Measurements from ENCODE around the gene NPEPPS.
"Not testable (repeated sequence)": the region's sequence is repeated elsewhere in the genome, so short reads cannot be mapped to it uniquely, and the experiment has no call there.

NPEPPS gene

GRCh38 chr17:47567261-47567660, 36.4 kb downstream of the NPEPPS start:
- not testable (repeated sequence) for DNase-seq

DNA sequence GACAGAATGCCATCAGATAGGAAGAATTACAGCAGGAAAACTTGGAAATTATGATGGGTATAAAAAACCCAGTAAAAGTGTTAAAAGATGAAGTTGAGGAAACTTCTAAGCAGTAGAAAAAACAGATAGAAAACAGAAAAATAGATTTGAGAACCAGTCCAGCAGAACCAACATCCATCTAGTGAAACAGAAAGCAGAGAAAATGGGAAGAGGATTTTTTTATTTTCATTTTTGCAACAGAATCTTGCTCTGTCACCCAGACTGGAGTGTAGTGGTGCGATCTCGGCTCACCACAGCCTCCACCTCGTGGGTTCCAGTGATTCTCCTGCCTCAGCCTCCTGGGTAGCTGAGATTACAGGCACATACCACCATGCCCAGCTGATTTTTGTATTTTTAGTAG, 41.7 kb downstream of the NPEPPS start:
- not testable (repeated sequence) for DNase-seq

GRCh38 chr17:47582416-47582815, 51.5 kb downstream of the NPEPPS start:
- DNase-seq, result not testable (repeated sequence)

- not testable (repeated sequence) for DNase-seq
Measured at GRCh38 chr17:47586378-47587055, 55.6 kb downstream of the NPEPPS start.

GRCh38 chr17:47593522-47593921, 62.6 kb downstream of the NPEPPS start:
- not testable (repeated sequence) for DNase-seq

DNA sequence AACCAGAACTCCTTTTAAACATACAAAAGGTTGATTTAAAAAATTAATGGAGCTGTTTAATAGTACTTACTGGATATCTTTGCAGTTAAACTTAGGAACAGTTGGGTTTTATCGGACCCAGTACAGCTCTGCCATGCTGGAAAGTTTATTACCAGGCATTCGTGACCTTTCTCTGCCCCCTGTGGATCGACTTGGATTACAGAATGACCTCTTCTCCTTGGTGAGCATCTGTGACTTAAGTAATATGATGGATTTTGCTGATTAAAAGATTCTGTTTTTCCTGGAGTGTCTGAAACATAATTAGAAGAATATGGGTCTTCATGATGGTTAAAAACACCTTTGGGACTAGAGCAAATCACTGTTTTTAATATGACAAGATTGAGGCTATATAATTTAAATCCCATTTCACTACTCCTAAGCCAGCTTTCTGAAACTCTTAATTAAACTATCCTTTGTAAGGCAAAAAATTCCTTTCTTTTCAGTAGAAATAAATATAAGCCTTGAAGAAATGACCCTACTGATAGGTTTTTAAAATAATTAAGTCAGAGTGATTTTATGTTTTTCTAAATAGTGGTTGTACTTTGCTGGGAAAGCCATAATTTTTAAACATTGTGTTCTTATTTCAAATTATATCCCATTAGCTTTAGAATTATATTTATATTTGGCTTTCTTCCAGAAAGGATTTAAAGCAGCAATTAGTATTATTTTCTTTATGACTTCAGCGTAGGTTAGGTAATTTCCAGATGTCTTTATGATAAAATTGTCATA, 73.1 kb downstream of the NPEPPS start:
- no peak for DNase-seq

GRCh38 chr17:47604598-47604927, 73.7 kb downstream of the NPEPPS start:
- peak; percentile 94 for DNase-seq

- DNase-seq, result no peak
Measured at GRCh38 chr17:47605011-47605410, 74.1 kb downstream of the NPEPPS start.

DNA sequence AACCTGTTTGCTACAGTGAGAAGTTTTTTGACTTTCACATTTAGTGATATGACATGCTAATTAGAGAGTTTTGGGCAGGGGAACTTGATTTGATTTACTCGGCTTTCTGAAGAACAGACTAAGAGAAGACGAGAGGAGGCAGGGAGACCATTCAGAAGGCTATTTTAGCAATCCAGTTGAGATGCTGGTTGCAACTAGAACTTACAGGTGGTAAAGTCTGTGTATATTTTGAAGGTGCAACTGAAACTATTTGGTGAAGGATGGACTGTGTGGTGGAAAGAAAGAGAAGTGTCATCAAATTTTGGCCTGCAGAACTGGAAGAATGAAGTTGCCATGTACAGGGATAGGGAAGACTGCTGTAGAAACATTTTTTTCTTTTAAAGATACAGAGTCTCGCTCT, 76.6 kb downstream of the NPEPPS start:
- DNase-seq, result no peak

DNA sequence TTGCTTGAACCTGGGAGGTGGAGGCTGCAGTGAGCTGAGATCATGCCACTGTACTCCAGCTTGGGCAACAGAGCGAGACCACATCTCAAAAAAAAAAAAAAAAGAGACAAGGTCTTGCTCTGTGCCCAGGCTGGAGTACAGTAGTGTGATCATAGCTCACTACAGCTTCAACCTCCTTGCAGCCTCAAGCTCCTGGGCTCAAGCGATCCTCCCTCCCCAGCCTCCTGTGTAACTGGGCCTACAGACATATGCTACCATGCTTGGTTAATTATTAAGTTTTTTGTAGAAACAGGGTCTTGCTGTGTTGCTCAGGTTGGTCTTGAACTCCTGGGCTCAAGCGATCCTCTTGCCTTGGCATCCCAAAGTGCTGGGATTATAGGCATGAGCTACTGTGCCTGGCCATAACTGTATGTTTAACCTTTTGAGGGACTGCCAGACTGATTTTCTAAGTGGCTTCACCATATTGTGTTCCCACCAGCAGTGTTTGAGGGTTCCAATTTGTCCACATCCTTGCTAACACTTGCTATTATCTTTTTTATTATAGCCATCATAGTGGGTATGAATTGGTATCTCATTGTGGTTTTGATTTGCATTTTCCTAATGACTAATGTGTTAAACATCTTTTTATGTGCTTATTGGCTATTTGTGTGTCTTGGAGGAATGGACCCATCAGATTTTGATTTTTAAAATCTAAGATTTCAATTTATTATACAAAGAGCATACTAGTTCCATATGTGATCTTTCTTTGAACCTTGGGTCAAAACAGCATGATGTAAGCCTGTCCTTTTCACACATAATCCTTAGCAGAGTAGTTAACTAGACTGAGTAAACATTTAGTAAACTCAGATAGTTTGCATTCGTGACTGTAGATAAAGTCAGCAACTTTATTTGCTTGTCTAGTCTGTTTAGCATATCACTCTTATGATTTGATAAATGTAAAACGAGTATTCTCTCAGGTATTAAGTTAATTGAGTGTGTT, 80.8 kb downstream of the NPEPPS start:
- DNase-seq, result no peak

DNA sequence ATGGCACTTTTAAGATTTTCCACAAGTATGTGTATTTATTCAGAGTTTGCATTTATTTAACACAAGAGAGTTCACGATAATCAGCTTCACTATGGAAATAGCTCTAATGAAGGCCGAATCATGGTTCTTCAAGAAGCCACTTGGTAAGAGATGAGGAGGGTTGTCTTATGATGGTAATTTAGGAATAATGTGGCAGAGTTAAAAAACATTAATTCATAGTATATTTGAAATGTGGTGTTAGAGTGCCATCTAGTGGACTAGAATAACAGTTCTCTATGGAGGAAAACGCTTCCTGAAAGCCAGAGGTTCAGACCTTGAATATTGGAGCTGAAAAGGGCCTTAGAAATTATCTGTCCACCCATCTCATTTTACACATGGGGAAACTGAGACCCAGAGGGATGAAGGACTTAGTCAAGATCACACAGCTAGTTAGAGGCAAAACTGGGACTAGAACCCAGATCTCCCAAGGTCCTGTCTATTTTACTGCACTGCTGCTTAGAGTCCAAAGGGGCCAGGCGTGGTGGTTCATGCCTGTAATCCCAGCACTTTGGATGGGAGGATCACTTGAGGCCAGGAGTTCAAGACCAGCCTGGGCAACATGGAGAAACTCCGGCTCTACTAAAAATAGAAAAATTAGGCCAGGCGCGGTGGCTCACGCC, 85.0 kb downstream of the NPEPPS start:
- DNase-seq, result peak; percentile 76

- peak; percentile 4 for DNase-seq
Measured at GRCh38 chr17:47618410-47618809, 87.5 kb downstream of the NPEPPS start.

- DNase-seq, result no peak
Measured at GRCh38 chr17:47620503-47621245, 89.8 kb downstream of the NPEPPS start.

DNA sequence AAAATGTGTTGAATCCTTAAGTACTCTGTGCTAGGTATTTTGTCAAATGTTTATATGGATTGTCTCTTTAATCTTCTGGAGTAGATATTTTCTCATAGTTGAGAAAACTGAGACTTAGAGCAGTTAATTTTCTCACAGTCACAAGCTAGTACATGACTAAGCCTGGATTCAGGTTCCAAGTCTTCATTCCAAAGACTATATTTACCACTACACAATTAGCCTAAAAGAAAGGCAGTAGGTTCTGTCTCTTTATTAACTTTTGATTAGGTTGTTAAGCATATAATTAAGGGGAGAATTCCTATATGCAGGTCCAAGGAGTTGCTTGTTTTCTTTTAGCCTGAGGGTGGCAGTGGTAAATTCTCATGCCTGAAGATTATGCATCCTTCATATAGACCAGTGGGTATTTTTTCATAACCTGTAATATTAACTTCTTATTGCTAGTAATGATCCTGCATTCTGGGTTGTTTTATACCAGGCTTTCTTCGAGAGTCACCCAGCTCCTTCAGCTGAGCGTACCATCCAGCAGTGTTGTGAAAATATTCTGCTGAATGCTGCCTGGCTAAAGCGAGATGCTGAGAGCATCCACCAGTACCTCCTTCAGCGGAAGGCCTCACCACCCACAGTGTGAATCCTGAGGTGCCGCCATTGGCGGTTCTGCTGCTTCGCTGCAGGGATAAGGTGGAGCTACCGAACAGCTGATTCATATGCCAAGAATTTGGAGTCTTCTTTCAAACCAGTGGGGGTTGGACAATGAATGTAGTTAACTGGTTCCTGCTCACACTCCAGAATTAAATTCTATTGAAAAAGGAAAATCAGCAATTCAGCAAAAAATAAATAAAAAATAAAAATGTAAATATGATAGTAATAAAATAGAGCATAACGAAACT, 90.6 kb downstream of the NPEPPS start:
- no peak for DNase-seq

DNA sequence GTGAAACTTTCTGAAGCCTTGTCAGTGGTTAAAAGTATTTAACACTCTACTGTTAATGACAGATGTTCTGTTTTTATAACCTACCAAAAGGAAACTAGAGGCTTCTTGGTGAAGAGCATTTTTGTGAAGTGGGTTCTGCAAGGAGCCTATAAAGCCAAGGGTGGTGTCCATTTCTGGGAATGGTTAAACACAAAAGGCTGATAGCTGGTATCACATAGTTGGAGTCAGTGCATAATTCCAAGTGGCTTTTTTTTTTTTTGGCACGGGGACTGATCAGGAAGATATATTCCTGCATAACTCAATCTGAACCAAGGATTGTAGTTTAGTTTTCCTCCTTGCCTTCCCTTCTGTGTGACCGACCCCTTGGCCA, 91.3 kb downstream of the NPEPPS start:
- no peak for DNase-seq

GRCh38 chr17:47624727-47625068, 93.8 kb downstream of the NPEPPS start:
- no peak for DNase-seq

DNA sequence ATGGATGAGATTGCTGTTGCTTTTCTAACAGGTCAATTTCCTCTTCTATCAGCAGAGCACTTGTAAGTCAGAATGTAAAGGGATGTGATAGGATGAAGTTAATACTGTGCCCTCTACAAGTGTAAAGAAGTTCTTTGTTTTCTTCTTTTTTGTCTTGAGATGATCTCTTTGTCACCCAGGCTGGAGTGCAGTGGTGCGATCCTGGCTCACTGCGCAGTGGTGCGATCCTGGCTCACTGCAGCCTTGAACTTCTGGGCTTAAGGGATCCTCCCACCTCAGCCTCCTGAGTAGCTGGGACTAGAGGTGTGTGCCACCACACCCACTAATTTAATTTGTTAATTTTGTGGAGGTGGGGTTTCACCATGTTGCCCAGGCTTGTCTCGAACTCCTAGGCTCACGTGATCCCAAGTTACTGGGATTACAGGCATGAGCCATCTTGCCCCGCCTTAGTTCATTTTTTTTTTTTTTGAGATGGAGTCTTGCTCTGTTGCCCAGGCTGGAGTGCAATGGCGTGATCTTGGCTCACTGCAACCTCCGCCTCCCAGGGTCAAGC, 97.2 kb downstream of the NPEPPS start:
- DNase-seq, result no peak

- DNase-seq, result no peak
Measured at GRCh38 chr17:47629826-47630225, 98.9 kb downstream of the NPEPPS start.

DNA sequence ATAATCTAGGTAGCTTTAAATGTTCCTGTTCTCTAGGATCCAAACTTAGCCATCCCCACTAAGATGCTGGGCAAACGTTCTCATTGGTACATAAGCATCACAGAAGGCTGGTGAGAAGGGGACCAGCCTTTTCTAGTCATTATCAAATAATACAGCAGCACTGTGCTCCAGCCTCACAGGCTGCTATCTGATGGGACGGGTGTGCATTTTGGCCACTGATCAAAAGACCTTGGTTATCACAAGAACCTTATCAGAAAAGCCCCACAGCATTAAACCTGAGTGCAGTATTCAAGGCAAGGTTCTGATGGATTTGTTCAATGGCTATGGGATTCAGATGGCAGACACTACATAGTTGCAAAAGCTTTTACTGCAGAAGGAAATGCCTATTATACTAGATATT, 99.7 kb downstream of the NPEPPS start:
- DNase-seq, result no peak

GRCh38 chr17:47632991-47633390, 102.1 kb downstream of the NPEPPS start:
- DNase-seq, result no peak

- DNase-seq, result peak; percentile 15
Measured at GRCh38 chr17:47633996-47634395, 103.1 kb downstream of the NPEPPS start.
